Muscle of leg (tissue), 11 donors: ENCODE results near the gene C2CD2L. TPM values are rescaled to one million over a fixed set of nuclear protein-coding genes. Genes with fewer than 3 reads are reported as not detected.

Source experiments
- DNase-seq: peaks from one replicate; pipeline ENCODE4 v3.0.0; 2013
- H3K27ac ChIP-seq: one replicate; pipeline ENCODE4 v1.5.1; 2013; ENCODE audit warnings: mild to moderate bottlenecking, low read length, control low read depth
- H3K27me3 ChIP-seq: one replicate; pipeline ENCODE4 v1.6.1; 2013; ENCODE audit warnings: low read length; ENCODE audit not compliant: control insufficient read depth, insufficient read depth
- H3K36me3 ChIP-seq: one replicate; pipeline ENCODE4 v1.6.1; 2013; ENCODE audit warnings: low read length; ENCODE audit not compliant: control insufficient read depth, insufficient read depth
- H3K4me1 ChIP-seq: one replicate; pipeline ENCODE4 v1.6.1; 2013; ENCODE audit warnings: low read length; ENCODE audit not compliant: control insufficient read depth, insufficient read depth
- H3K4me3 ChIP-seq: one replicate; pipeline ENCODE4 v1.5.1; 2013; ENCODE audit warnings: low read length, control low read depth
- H3K9me3 ChIP-seq: replicated peaks from 2 replicates; pipeline ENCODE4 v1.6.1; 2013; ENCODE audit warnings: low read depth, low read length; ENCODE audit not compliant: control insufficient read depth
- WGBS: methylation state at CpG from one replicate; pipeline ENCODE4 v1.1.5; 2013; ENCODE audit warnings: missing lambda C conversion rate; ENCODE audit not compliant: insufficient coverage; 5-methylcytosine and 5-hydroxymethylcytosine counted together
- polyA plus RNA-seq, 8 donors: library from polyadenylated mRNA; unstranded; fragments of 120-200 nt; gene quantifications; one replicate each; pipeline versions ENCODE4 v1.2.1 to v1.2.3, GENCODE V29; 2013; ENCODE audit warnings: inconsistent platforms in 1 of 8, low replicate concordance in 1 of 8; ENCODE audit not compliant: insufficient read length in 8 of 8, insufficient read depth in 1 of 8
- total RNA-seq: library from RNA; stranded (reverse); fragments of 120-200 nt; gene quantifications from one replicate; pipeline ENCODE4 v1.2.4, GENCODE V29; 2013

C2CD2L gene
- total and polyA plus RNA-seq, 9 donors = 4.3 to 9.4 (median 7.5) TPM

GRCh38 chr11:119149786-119150275, 42.7 kb downstream of the C2CD2L start:
- Histone ChIP-seq H3K27me3 (peaks cover 52% of the 10 kb centered on the region), H3K9me3 (no peaks in the 10 kb centered on the region), H3K36me3 (no peaks in the 10 kb centered on the region), H3K27ac (no peak overlapping the region), H3K4me3 (peak overlapping the region; percentile 45), H3K4me1 (peaks cover 16% of the 10 kb centered on the region)
- WGBS = 9% methylated on average over 25 of the region's 33 CpGs
- no peak for DNase-seq

GRCh38 chr11:119152043-119152442, 44.9 kb downstream of the C2CD2L start:
- Histone ChIP-seq H3K27me3 (peaks cover 47% of the 10 kb centered on the region), H3K9me3 (no peaks in the 10 kb centered on the region)

DNA sequence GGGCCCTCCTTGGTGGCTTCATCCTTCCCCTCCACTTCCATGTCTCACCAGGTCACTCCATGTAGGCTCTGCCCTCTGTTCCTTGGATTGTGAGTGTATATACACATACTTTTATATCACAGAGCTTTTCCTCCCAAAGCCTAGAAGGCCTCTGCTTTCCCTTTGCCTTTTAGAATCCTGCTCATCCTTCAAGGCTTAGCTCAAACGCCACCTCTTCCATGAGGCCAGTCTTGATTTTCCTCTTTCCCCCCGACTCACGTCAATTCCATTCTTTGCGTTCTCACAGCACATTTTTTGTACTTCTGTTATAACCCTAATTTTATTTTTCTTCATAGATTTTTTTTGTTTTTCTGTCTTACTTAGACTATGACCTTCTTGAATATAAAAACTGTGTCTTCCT, 45.5 kb downstream of the C2CD2L start:
- Histone ChIP-seq H3K36me3 (no peaks in the 10 kb centered on the region), H3K4me1 (peaks cover 16% of the 10 kb centered on the region), H3K27me3 (peaks cover 45% of the 10 kb centered on the region), H3K9me3 (no peaks in the 10 kb centered on the region), H3K4me3 (no peak overlapping the region), H3K27ac (no peak overlapping the region)
- DNase-seq = no peak
- 79% methylated on average over 2 of the region's 4 CpGs for WGBS

More at GRCh38 chr11:119152043-119152442, 44.9 kb downstream of the C2CD2L start:
- DNase-seq = no peak
- no peak overlapping the region for H3K4me3 ChIP-seq
- WGBS = 63% methylated on average over 5 of the region's 9 CpGs
- H3K27ac ChIP-seq = no peak overlapping the region
- H3K36me3 ChIP-seq = no peaks in the 10 kb centered on the region
- peaks cover 16% of the 10 kb centered on the region for H3K4me1 ChIP-seq

DNA sequence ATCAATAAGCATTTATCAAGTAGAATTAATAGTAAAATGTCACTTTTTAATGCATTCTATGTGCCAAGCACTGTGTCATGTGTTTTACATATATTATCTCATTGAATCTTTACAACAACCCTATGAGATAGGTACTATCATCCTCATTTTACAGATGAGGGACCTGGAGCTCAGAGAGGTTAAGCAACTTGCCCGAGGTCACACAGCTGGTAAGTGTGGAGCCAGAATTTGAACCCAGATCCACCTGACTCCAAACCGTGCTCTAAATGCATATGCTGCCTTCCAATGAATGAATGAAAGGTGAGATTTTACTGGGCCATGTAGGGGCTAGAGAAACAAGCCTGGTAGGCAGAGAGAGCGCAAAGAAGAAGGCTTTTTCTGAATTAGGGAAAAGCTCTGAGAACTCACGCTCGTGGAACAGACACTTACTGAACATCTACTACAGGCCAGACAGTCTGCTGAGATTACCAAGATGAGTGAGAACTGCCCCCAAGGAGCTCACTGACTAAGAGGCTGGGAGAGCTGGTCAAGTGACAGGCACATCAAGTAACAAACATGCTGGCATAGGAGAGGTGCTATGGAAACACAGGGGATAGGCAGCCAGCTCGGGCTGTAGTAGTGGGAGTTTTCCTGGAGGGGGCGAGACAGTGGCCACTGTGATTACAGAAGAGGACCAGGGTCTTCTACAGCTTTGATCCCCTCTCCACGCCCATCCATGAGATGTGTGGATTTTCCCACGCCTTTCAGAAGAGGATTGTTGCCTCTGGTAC, 46.1 kb downstream of the C2CD2L start:
- WGBS = 60% methylated on average over 3 of the region's 9 CpGs
- H3K4me3 ChIP-seq = no peak overlapping the region
- no peaks in the 10 kb centered on the region for H3K9me3 ChIP-seq
- no peak overlapping the region for H3K27ac ChIP-seq
- DNase-seq = no peak
- H3K27me3 ChIP-seq = peaks cover 39% of the 10 kb centered on the region
- H3K4me1 ChIP-seq = peaks cover 13% of the 10 kb centered on the region
- no peaks in the 10 kb centered on the region for H3K36me3 ChIP-seq

GRCh38 chr11:119154178-119154577, 47.0 kb downstream of the C2CD2L start:
- H3K4me1 ChIP-seq = peaks cover 7% of the 10 kb centered on the region
- H3K27ac ChIP-seq = no peak overlapping the region
- no peaks in the 10 kb centered on the region for H3K36me3 ChIP-seq
- H3K9me3 ChIP-seq = no peaks in the 10 kb centered on the region
- H3K27me3 ChIP-seq = peaks cover 32% of the 10 kb centered on the region
- 81% methylated on average over 4 of the region's 6 CpGs for WGBS
- DNase-seq = no peak
- no peak overlapping the region for H3K4me3 ChIP-seq

DNA sequence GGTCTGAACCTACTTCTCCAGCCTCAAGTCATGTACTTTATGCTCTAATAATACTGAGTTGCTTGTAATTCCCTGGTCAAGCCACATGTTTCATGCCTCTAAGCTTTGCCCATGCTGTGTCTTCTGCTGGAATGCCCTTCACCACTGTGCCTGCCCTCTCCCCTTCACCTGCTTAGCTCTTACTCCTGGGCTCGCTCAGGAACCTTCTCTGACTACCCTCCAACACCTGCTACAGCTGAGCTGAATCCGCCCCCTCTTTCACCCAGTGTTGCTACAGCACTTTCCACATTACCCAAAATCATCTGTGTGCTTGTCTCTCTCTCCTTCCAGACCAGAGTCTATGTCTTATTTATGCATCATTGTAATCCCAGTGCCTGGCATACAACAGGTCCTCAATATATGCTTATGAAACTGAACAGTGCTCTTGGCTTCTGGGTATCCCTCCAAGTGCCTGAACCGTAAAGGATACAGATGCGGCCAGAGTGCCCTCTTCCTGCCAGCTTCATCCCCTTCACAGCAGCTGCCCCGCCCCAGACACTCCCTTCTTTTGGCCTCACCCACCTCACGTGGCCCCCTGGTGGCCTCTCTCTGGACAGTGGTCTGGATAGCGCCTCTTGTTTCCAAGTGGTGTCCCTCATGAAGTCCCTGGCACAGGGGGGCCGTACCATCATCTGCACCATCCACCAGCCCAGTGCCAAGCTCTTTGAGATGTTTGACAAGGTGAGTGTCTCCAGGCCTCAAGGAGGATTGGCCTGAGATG, 48.8 kb downstream of the C2CD2L start:
- Histone ChIP-seq H3K4me1 (no peaks in the 10 kb centered on the region), H3K4me3 (no peak overlapping the region), H3K36me3 (no peaks in the 10 kb centered on the region), H3K9me3 (no peaks in the 10 kb centered on the region), H3K27me3 (peaks cover 17% of the 10 kb centered on the region), H3K27ac (no peak overlapping the region)
- DNase-seq = no peak
- 33% methylated on average over 5 of the region's 8 CpGs for WGBS

- Histone ChIP-seq H3K4me3 (no peak overlapping the region), H3K9me3 (no peaks in the 10 kb centered on the region), H3K36me3 (no peaks in the 10 kb centered on the region), H3K27me3 (peaks cover 13% of the 10 kb centered on the region), H3K27ac (no peak overlapping the region), H3K4me1 (no peaks in the 10 kb centered on the region)
- 100% methylated on average over 1 of the region's 10 CpGs for WGBS
- DNase-seq = no peak
Observed at GRCh38 chr11:119156496-119156895, 49.4 kb downstream of the C2CD2L start.

- H3K9me3 ChIP-seq = no peaks in the 10 kb centered on the region
- H3K36me3 ChIP-seq = no peaks in the 10 kb centered on the region
- no peak overlapping the region for H3K27ac ChIP-seq
- H3K4me1 ChIP-seq = no peaks in the 10 kb centered on the region
- H3K27me3 ChIP-seq = peaks cover 11% of the 10 kb centered on the region
- no peak for DNase-seq
- WGBS = 48% methylated on average over 2 of the region's 3 CpGs
- no peak overlapping the region for H3K4me3 ChIP-seq
Observed at GRCh38 chr11:119157063-119157462, 49.9 kb downstream of the C2CD2L start.

DNA sequence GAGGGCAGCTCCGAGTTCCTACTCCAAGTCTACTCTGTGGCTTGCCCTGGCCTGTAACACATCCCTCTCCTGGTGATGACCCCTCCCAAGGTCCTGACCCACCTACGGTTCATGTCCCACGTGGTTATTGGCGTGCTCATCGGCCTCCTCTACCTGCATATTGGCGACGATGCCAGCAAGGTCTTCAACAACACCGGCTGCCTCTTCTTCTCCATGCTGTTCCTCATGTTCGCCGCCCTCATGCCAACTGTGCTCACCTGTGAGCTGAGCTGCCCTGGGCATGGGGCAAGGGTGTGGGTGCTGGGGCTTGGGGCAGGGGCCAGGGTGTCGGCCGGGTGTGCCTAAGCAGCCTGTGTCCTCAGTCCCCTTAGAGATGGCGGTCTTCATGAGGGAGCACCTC, 51.3 kb downstream of the C2CD2L start:
- 88% methylated on average over 11 of the region's 13 CpGs for WGBS
- Histone ChIP-seq H3K36me3 (no peaks in the 10 kb centered on the region), H3K27ac (no peak overlapping the region)

DNA sequence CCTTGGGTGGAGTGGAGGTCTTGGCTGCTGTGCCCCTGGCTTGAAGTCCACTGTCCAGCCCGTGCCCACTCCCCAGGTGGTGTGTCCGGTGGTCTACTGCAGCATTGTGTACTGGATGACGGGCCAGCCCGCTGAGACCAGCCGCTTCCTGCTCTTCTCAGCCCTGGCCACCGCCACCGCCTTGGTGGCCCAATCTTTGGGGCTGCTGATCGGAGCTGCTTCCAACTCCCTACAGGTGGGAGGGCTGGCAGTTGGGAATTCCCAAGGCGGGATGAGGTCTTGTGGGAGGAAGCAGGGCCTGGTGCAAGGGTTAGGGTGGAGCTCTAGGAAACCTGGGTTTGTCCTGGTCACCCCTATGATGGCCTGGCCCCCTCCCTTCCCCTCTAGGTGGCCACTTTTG, 53.0 kb downstream of the C2CD2L start:
- DNase-seq = no peak
- H3K36me3 ChIP-seq = no peaks in the 10 kb centered on the region
- H3K27ac ChIP-seq = no peak overlapping the region
- no peaks in the 10 kb centered on the region for H3K4me1 ChIP-seq
- H3K9me3 ChIP-seq = no peaks in the 10 kb centered on the region
- WGBS = 82% methylated on average over 8 of the region's 9 CpGs
- H3K27me3 ChIP-seq = peaks cover 2% of the 10 kb centered on the region
- H3K4me3 ChIP-seq = no peak overlapping the region

More for the DNA sequence above, 51.3 kb downstream of the C2CD2L start:
- Histone ChIP-seq H3K4me1 (no peaks in the 10 kb centered on the region), H3K27me3 (peaks cover 7% of the 10 kb centered on the region), H3K9me3 (no peaks in the 10 kb centered on the region), H3K4me3 (no peak overlapping the region)
- no peak for DNase-seq
